ENCODE data around the gene PTPRA. TPM values are rescaled to one million over a fixed set of nuclear protein-coding genes. Genes with fewer than 3 reads are reported as not detected.

Gene PTPRA
- total RNA-seq, 1 donor from 2014 or later = 50.1 TPM

DNA sequence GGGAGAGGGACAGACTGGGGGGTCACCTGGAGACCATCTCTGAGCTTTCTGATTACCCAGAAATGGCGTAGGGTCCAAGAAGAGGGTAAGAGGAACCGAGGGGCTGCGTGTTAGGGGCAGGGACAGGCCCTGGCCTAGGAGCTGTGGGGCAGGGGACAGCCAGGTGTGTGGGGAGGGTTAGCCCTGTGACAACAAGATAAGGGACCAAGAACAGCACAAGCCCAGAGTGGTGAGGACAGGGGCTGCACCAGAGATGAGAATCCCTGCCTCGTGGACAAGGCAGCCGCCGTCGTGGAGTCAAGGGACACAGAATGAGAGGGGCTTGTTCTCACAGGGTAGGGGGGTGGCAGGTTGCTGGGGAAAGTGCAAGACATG, 211.7 kb downstream of the PTPRA start:
- H3K36me3 ChIP-seq (ENCODE audit: insufficient read depth, low read length) = no peaks in the 10 kb centered on the region
- TF ChIP-seq EZH2 (IDR thresholded peaks at IDR 0.05; ENCODE audit: insufficient read depth, low read length) = no peak
- TF ChIP-seq, protein P1, sequence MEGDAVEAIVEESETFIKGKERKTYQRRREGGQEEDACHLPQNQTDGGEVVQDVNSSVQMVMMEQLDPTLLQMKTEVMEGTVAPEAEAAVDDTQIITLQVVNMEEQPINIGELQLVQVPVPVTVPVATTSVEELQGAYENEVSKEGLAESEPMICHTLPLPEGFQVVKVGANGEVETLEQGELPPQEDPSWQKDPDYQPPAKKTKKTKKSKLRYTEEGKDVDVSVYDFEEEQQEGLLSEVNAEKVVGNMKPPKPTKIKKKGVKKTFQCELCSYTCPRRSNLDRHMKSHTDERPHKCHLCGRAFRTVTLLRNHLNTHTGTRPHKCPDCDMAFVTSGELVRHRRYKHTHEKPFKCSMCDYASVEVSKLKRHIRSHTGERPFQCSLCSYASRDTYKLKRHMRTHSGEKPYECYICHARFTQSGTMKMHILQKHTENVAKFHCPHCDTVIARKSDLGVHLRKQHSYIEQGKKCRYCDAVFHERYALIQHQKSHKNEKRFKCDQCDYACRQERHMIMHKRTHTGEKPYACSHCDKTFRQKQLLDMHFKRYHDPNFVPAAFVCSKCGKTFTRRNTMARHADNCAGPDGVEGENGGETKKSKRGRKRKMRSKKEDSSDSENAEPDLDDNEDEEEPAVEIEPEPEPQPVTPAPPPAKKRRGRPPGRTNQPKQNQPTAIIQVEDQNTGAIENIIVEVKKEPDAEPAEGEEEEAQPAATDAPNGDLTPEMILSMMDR (IDR thresholded peaks at IDR 0.05; ENCODE audit: insufficient read depth, low read depth, low read length) = no peak
- H3K4me2 ChIP-seq (ENCODE audit: low read length) = no peak overlapping the region
- H3K9ac ChIP-seq (ENCODE audit: low read length) = no peak overlapping the region
- no peak overlapping the region for H2AFZ ChIP-seq (ENCODE audit: low read depth, low read length)
- no peak overlapping the region for H3K27ac ChIP-seq (ENCODE audit: low read depth, low read length)
- H3K9me3 Mint-ChIP-seq (ENCODE audit: unreplicated experiment) = peaks cover 5% of the 10 kb centered on the region
- peaks cover 49% of the 10 kb centered on the region for H3K27me3 Mint-ChIP-seq (ENCODE audit: low read depth, unreplicated experiment)
- FAIRE-seq (no peak), DNase-seq (ENCODE audit: low read depth) (no peak)
- peaks cover 38% of the 10 kb centered on the region for H3K27me3 ChIP-seq (ENCODE audit: insufficient read depth, low read length)
- H3K4me1 ChIP-seq (ENCODE audit: insufficient read depth, low read length) = no peaks in the 10 kb centered on the region
- H3K4me3 ChIP-seq (ENCODE audit: insufficient read depth, low read depth, low read length) = no peak overlapping the region
- H3K4me3 Mint-ChIP-seq (ENCODE audit: unreplicated experiment) = no peak overlapping the region
- H3K79me2 ChIP-seq (ENCODE audit: insufficient read depth, low read length) = no peaks in the 10 kb centered on the region
- no peaks in the 10 kb centered on the region for H3K9me3 ChIP-seq (ENCODE audit: insufficient read depth, low read depth, low read length)
- no peaks in the 10 kb centered on the region for H4K20me1 ChIP-seq (ENCODE audit: insufficient read depth, low read length)
- no peak overlapping the region for H3K27ac Mint-ChIP-seq (ENCODE audit: unreplicated experiment)
- H3K4me1 Mint-ChIP-seq (ENCODE audit: low read depth, unreplicated experiment) = no peaks in the 10 kb centered on the region
- H3K36me3 Mint-ChIP-seq (ENCODE audit: low read depth, unreplicated experiment) = no peaks in the 10 kb centered on the region

DNA sequence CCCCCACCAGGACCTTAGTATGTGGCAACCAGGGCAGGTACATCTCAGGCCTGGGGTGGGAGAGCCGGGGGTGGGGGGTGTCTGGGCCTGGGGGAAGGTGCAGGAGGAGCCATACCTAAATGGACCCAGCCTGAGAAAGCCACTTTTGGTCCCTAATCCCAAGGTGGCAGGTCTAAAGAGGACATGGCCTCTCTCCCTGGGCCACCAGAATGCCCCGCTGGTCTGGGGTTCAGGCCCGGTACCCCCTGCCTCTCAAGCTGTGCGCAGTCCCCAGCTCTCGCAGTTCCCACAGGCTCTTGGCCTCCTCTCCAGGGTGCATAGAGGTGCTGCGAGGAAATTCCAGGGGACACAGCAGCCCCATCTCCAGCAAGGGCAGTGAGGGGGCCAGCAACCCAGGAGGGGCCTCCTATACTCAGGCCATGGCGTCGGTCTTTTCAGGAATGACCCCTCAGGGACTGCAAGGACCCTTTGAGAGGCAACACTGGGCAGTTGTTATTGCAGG, 212.3 kb downstream of the PTPRA start:
- Mint-ChIP-seq H3K27me3 (ENCODE audit: low read depth, unreplicated experiment) (peaks cover 53% of the 10 kb centered on the region), H3K27ac (ENCODE audit: unreplicated experiment) (no peak overlapping the region), H3K36me3 (ENCODE audit: low read depth, unreplicated experiment) (no peaks in the 10 kb centered on the region), H3K9me3 (ENCODE audit: unreplicated experiment) (peaks cover 7% of the 10 kb centered on the region), H3K4me3 (ENCODE audit: unreplicated experiment) (no peak overlapping the region), H3K4me1 (ENCODE audit: low read depth, unreplicated experiment) (no peaks in the 10 kb centered on the region)
- H4K20me1 ChIP-seq (ENCODE audit: insufficient read depth, low read length) = no peaks in the 10 kb centered on the region
- H3K27me3 ChIP-seq (ENCODE audit: insufficient read depth, low read length) = peaks cover 37% of the 10 kb centered on the region
- no peaks in the 10 kb centered on the region for H3K9me3 ChIP-seq (ENCODE audit: insufficient read depth, low read depth, low read length)
- H3K27ac ChIP-seq (ENCODE audit: low read depth, low read length) = no peak overlapping the region
- H3K9ac ChIP-seq (ENCODE audit: low read length) = no peak overlapping the region
- no peak for FAIRE-seq
- no peak for TF ChIP-seq EZH2 (IDR thresholded peaks at IDR 0.05; ENCODE audit: insufficient read depth, low read length)
- TF ChIP-seq, protein P1 (IDR thresholded peaks at IDR 0.05; ENCODE audit: insufficient read depth, low read depth, low read length) = no peak
- H3K36me3 ChIP-seq (ENCODE audit: insufficient read depth, low read length) = no peaks in the 10 kb centered on the region
- no peaks in the 10 kb centered on the region for H3K4me1 ChIP-seq (ENCODE audit: insufficient read depth, low read length)
- no peak overlapping the region for H3K4me3 ChIP-seq (ENCODE audit: insufficient read depth, low read depth, low read length)
- no peak overlapping the region for H3K4me2 ChIP-seq (ENCODE audit: low read length)
- no peaks in the 10 kb centered on the region for H3K79me2 ChIP-seq (ENCODE audit: insufficient read depth, low read length)
- no peak for DNase-seq (ENCODE audit: low read depth)
- no peak overlapping the region for H2AFZ ChIP-seq (ENCODE audit: low read depth, low read length)

DNA sequence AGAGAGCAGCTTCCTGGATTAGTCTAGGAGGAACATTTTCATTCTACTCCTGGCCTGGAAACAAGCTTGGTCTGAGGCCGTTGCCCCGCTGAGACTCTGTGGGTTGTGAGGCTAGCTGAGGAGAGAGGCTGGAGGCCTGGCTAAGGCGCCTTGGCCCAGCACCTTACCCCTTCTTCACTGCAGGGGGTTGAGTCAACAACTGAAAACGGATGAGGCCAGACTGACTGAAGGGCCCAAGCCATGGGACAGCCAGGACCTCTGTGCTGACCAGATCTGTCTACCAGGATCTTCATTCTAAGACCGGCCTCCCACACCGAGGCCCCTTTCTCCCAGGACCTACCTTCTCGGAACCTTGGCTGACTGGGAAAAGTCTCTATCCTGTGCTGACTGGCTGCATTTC, 214.8 kb downstream of the PTPRA start:
- Histone ChIP-seq H3K4me2 (ENCODE audit: low read length) (no peak overlapping the region), H3K27me3 (ENCODE audit: insufficient read depth, low read length) (peaks cover 23% of the 10 kb centered on the region), H3K4me1 (ENCODE audit: insufficient read depth, low read length) (peaks cover 5% of the 10 kb centered on the region), H3K36me3 (ENCODE audit: insufficient read depth, low read length) (no peaks in the 10 kb centered on the region), H2AFZ (ENCODE audit: low read depth, low read length) (no peak overlapping the region), H3K9me3 (ENCODE audit: insufficient read depth, low read depth, low read length) (no peaks in the 10 kb centered on the region), H3K79me2 (ENCODE audit: insufficient read depth, low read length) (no peaks in the 10 kb centered on the region), H3K4me3 (ENCODE audit: insufficient read depth, low read depth, low read length) (no peak overlapping the region), H4K20me1 (ENCODE audit: insufficient read depth, low read length) (no peaks in the 10 kb centered on the region), H3K27ac (ENCODE audit: low read depth, low read length) (no peak overlapping the region), H3K9ac (ENCODE audit: low read length) (no peak overlapping the region)
- peaks cover 52% of the 10 kb centered on the region for H3K27me3 Mint-ChIP-seq (ENCODE audit: low read depth, unreplicated experiment)
- no peaks in the 10 kb centered on the region for H3K4me1 Mint-ChIP-seq (ENCODE audit: low read depth, unreplicated experiment)
- no peak for FAIRE-seq
- H3K9me3 Mint-ChIP-seq (ENCODE audit: unreplicated experiment) = peaks cover 7% of the 10 kb centered on the region
- no peaks in the 10 kb centered on the region for H3K36me3 Mint-ChIP-seq (ENCODE audit: low read depth, unreplicated experiment)
- H3K27ac Mint-ChIP-seq (ENCODE audit: unreplicated experiment) = no peak overlapping the region
- no peak for DNase-seq (ENCODE audit: low read depth)
- TF ChIP-seq, protein P1 (IDR thresholded peaks at IDR 0.05; ENCODE audit: insufficient read depth, low read depth, low read length) = no peak
- H3K4me3 Mint-ChIP-seq (ENCODE audit: unreplicated experiment) = no peak overlapping the region

Other genes starting within 250 kb of the PTPRA start
- gene NOP56, start 220.8 kb upstream of the PTPRA start, total RNA-seq = 256 and 292 TPM in 2 replicates
- 68.0 and 74.8 TPM in 2 replicates for gene IDH3B, start 209.3 kb upstream of the PTPRA start, total RNA-seq
- 2.3 and 4.1 TPM in 2 replicates for gene EBF4, start 180.7 kb upstream of the PTPRA start, total RNA-seq
- gene CPXM1, start 72.9 kb upstream of the PTPRA start, total RNA-seq = 10.6 and 10.9 TPM in 2 replicates
- gene C20orf141, start 58.5 kb upstream of the PTPRA start, total RNA-seq = not detected in 2 replicates
- not detected in 2 replicates for gene TMEM239, start 57.1 kb upstream of the PTPRA start, total RNA-seq
- gene PCED1A, start 32.8 kb upstream of the PTPRA start, total RNA-seq = 17.2 and 23.5 TPM in 2 replicates
- gene VPS16, start 32.7 kb upstream of the PTPRA start, total RNA-seq = 24.9 and 25.1 TPM in 2 replicates
- 0.89 and 1.4 TPM in 2 replicates for gene GNRH2, start 170.1 kb downstream of the PTPRA start, total RNA-seq
- 27.3 and 29.0 TPM in 2 replicates for gene MRPS26, start 172.6 kb downstream of the PTPRA start, total RNA-seq
- gene OXT, start 198.1 kb downstream of the PTPRA start, total RNA-seq = not detected in 2 replicates
- not detected in 2 replicates for gene AVP, start 211.2 kb downstream of the PTPRA start, total RNA-seq

Data from astrocyte (in vitro differentiated cells and primary cell).